Measurements from ENCODE around the gene PFKL.

Gene PFKL

GRCh38 chr21:44314561-44314960 is 14.7 kb downstream of the PFKL start:
- DNase-seq = no peak

GRCh38 chr21:44315691-44316203 is 15.9 kb downstream of the PFKL start:
- no peak for DNase-seq

- DNase-seq = no peak
Measured at GRCh38 chr21:44316277-44316900, 16.5 kb downstream of the PFKL start.

- no peak for DNase-seq
Measured at GRCh38 chr21:44317241-44317782, 17.5 kb downstream of the PFKL start.

- DNase-seq = no peak
Measured at GRCh38 chr21:44317871-44318270, 18.0 kb downstream of the PFKL start.

GRCh38 chr21:44318489-44319285 is 18.8 kb downstream of the PFKL start:
- no peak for DNase-seq

GRCh38 chr21:44319407-44320065 is 19.7 kb downstream of the PFKL start:
- DNase-seq = no peak

GRCh38 chr21:44320847-44321246 is 21.0 kb downstream of the PFKL start:
- no peak for DNase-seq

GRCh38 chr21:44321846-44322450 is 22.1 kb downstream of the PFKL start:
- no peak for DNase-seq

- no peak for DNase-seq
Measured at GRCh38 chr21:44322621-44323325, 22.9 kb downstream of the PFKL start.

GRCh38 chr21:44323591-44323990 is 23.7 kb downstream of the PFKL start:
- no peak for DNase-seq

- no peak for DNase-seq
Measured at GRCh38 chr21:44324106-44324853, 24.4 kb downstream of the PFKL start.

- no peak for DNase-seq
Measured at GRCh38 chr21:44324854-44325107, 24.9 kb downstream of the PFKL start.

- no peak for DNase-seq
Measured at GRCh38 chr21:44325386-44326271, 25.8 kb downstream of the PFKL start.

- no peak for DNase-seq
Measured at GRCh38 chr21:44326272-44326647, 26.4 kb downstream of the PFKL start.

GRCh38 chr21:44326716-44327602 is 27.1 kb downstream of the PFKL start:
- DNase-seq = no peak

- no peak for DNase-seq
Measured at GRCh38 chr21:44327603-44327974, 27.7 kb downstream of the PFKL start.

GRCh38 chr21:44328242-44328895 is 28.5 kb downstream of the PFKL start:
- no peak for DNase-seq
